WTC11 (cell line): ENCODE results near the gene CACNA2D4.

Source experiments
- ATF1 ChIP-seq: sonication (generic); formaldehyde crosslinking; IDR thresholded peaks from 2 replicates; pipeline ENCODE4 v1.8.1; 2023; ENCODE audit warnings: mild to moderate bottlenecking, moderate library complexity, missing genetic modification reagents
- CREM ChIP-seq: sonication (generic); formaldehyde crosslinking; IDR thresholded peaks from 2 replicates; pipeline ENCODE4 v1.8.1; 2022; ENCODE audit warnings: mild to moderate bottlenecking, missing genetic modification reagents, moderate library complexity
- CTCF ChIP-seq: fragments of 200-600 bp; IDR thresholded peaks from 2 replicates; pipeline ENCODE4 v1.8.0; 2022; ENCODE audit warnings: antibody characterized with exemption
- FOXP1 ChIP-seq: sonication (generic); formaldehyde crosslinking; IDR thresholded peaks from 2 replicates; pipeline ENCODE4 v1.8.0; 2022; ENCODE audit warnings: missing genetic modification reagents, mild to moderate bottlenecking, moderate library complexity, borderline replicate concordance
- GABPB1 ChIP-seq: sonication (generic); formaldehyde crosslinking; IDR thresholded peaks from 2 replicates; pipeline ENCODE4 v1.8.1; 2023; ENCODE audit warnings: mild to moderate bottlenecking, missing genetic modification reagents
- IRF2 ChIP-seq: sonication (generic); formaldehyde crosslinking; IDR thresholded peaks from 2 replicates; pipeline ENCODE4 v1.8.0; 2022; ENCODE audit warnings: low read depth, missing genetic modification reagents, borderline replicate concordance
- MAX ChIP-seq: sonication (generic); formaldehyde crosslinking; IDR thresholded peaks from 2 replicates; pipeline ENCODE4 v1.8.0; 2022; ENCODE audit warnings: mild to moderate bottlenecking, missing genetic modification reagents
- NFYB ChIP-seq: sonication (generic); formaldehyde crosslinking; conservative IDR thresholded peaks from 2 replicates; pipeline ENCODE4 v1.8.0; 2022; ENCODE audit warnings: low read depth, missing genetic modification reagents
- PRDM15 ChIP-seq: sonication (generic); formaldehyde crosslinking; IDR thresholded peaks from 2 replicates; pipeline ENCODE4 v1.8.0; 2022; ENCODE audit warnings: missing genetic modification reagents
- USF1 ChIP-seq: sonication (generic); formaldehyde crosslinking; IDR thresholded peaks from 2 replicates; pipeline ENCODE4 v1.8.0; 2022; ENCODE audit warnings: mild to moderate bottlenecking, missing genetic modification reagents
- USF2 ChIP-seq: sonication (generic); formaldehyde crosslinking; IDR thresholded peaks from 2 replicates; pipeline ENCODE4 v1.8.1; 2023; ENCODE audit warnings: mild to moderate bottlenecking, missing genetic modification reagents, moderate library complexity
- ZBTB43 ChIP-seq: sonication (generic); formaldehyde crosslinking; IDR thresholded peaks from 2 replicates; pipeline ENCODE4 v1.8.1; 2023; ENCODE audit warnings: mild to moderate bottlenecking, missing genetic modification reagents
- ZNF138 ChIP-seq: sonication (generic); formaldehyde crosslinking; conservative IDR thresholded peaks from 2 replicates; pipeline ENCODE4 v1.8.1; 2022; ENCODE audit warnings: mild to moderate bottlenecking, moderate library complexity, missing genetic modification reagents
- ZNF512 ChIP-seq: sonication (generic); formaldehyde crosslinking; IDR thresholded peaks from 2 replicates; pipeline ENCODE4 v1.8.1; 2022; ENCODE audit warnings: missing genetic modification reagents, borderline replicate concordance

- TF ChIP-seq CTCF: no peak
- no peak for TF ChIP-seq FOXP1
- no peak for TF ChIP-seq USF1 (CRISPR knock-in tag)
- TF ChIP-seq GABPB1 (CRISPR knock-in tag): no peak
- TF ChIP-seq IRF2 (CRISPR knock-in tag): no peak
- no peak for TF ChIP-seq MAX (CRISPR knock-in tag)
- TF ChIP-seq CREM (CRISPR knock-in tag): no peak
- TF ChIP-seq ZBTB43 (CRISPR knock-in tag): no peak
- no peak for TF ChIP-seq NFYB
- no peak for TF ChIP-seq ZNF512
- TF ChIP-seq ATF1 (CRISPR knock-in tag): no peak
- TF ChIP-seq PRDM15 (CRISPR knock-in tag): no peak
- TF ChIP-seq USF2 (CRISPR knock-in tag): no peak
- no peak for TF ChIP-seq ZNF138 (CRISPR knock-in tag)
These were observed 9.7 kb downstream of the CACNA2D4 start for GRCh38 chr12:1908758-1909157.
